ENCODE data around the gene RPTOR.
A peak's percentile ranks its signal among the peaks of the same experiment; 100 is the strongest.

The RPTOR gene

DNA sequence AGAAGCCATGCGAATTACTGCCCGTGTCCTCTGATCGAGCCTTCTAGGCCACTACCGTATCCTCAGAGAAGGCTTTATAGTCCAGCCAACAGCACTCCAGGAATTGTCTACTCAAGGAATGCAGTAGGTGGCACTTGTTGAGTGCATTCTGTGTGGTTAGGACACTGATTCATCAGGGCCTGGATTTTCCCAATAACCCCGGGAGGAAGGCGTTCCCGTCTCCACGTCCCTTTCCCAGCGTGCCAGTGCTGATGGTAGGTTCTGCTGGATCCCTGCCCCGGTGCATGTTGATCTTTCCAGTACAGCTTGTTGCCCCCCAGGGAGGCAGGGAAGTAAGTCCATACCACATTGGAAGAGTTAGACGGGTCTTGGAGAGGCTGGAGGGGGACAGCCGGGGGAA, 122.2 kb downstream of the RPTOR start:
- Histone ChIP-seq H4K20me1 (ENCODE audit: insufficient read depth, low read length) (no peaks in the 10 kb centered on the region), H3K79me2 (ENCODE audit: insufficient read depth, low read length) (no peaks in the 10 kb centered on the region), H3K9me3 (ENCODE audit: low read length) (no peaks in the 10 kb centered on the region), H3K27me3 (ENCODE audit: insufficient read depth, low read length) (no peaks in the 10 kb centered on the region), H3K4me1 (ENCODE audit: insufficient read depth, low read length, severe bottlenecking) (peaks cover 64% of the 10 kb centered on the region), H2AFZ (ENCODE audit: low read length) (no peak overlapping the region), H3F3A (ENCODE audit: insufficient read depth, low read length) (no peaks in the 10 kb centered on the region), H3K4me2 (ENCODE audit: low read length) (peak overlapping the region; percentile 44; the same call in 1 of the 2 replicates), H3K36me3 (ENCODE audit: insufficient read depth, low read length) (peaks cover 17% of the 10 kb centered on the region), H3K9ac (ENCODE audit: low read length) (no peak overlapping the region), H3K27ac (ENCODE audit: low read depth, low read length, poor library complexity, severe bottlenecking) (peak overlapping the region; percentile 56), H3K9me2 (ENCODE audit: low read depth, low read length) (no peaks in the 10 kb centered on the region), H3K4me3 (ENCODE audit: low read depth, low read length, poor library complexity, severe bottlenecking) (no peak overlapping the region)
- TF ChIP-seq EZH2 (IDR thresholded peaks at IDR 0.05; ENCODE audit: borderline replicate concordance, low read length): no peak
- TF ChIP-seq, protein P1, sequence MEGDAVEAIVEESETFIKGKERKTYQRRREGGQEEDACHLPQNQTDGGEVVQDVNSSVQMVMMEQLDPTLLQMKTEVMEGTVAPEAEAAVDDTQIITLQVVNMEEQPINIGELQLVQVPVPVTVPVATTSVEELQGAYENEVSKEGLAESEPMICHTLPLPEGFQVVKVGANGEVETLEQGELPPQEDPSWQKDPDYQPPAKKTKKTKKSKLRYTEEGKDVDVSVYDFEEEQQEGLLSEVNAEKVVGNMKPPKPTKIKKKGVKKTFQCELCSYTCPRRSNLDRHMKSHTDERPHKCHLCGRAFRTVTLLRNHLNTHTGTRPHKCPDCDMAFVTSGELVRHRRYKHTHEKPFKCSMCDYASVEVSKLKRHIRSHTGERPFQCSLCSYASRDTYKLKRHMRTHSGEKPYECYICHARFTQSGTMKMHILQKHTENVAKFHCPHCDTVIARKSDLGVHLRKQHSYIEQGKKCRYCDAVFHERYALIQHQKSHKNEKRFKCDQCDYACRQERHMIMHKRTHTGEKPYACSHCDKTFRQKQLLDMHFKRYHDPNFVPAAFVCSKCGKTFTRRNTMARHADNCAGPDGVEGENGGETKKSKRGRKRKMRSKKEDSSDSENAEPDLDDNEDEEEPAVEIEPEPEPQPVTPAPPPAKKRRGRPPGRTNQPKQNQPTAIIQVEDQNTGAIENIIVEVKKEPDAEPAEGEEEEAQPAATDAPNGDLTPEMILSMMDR (IDR thresholded peaks at IDR 0.05; ENCODE audit: low read length): no peak

DNA sequence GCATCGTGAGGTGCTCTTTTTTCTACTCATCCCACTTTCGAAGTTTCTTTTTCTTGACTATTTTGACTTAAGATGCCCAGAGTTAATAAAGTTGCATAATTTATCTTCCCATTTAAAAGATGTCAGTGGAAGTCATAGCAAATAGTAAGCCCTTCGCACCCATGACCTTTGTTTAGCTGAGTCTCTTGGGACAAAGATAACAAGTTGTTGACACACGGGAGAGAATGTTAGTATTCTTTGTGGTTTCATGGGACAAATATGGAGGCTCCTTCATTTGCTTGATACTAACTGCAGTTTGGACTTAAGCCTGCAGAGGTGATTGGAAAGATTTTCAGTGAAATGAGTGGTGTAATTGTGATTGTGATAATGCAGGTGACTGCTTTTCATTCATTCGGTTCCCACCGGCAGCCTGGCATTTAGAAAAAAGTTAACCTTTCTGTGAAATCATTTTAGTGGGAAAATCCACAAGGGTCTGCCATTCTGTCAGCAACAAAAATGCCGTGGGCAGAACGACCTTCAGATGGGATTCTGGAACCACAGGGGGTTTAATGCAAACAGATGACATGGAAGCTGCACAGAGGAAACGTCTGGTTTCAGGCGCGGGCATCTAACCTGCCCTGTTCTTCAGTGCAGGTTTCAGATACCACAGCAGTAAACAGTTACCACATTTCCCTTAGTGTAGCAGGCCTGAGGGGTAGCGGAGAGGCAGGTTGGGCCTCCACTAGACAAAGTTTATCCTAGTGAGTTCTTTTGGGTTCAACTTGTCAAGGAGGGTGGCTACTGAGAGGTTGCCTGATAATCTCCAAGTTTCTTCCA, 123.0 kb downstream of the RPTOR start:
- Histone ChIP-seq H3K9me2 (ENCODE audit: low read depth, low read length) (no peaks in the 10 kb centered on the region), H3K36me3 (ENCODE audit: insufficient read depth, low read length) (peaks cover 22% of the 10 kb centered on the region), H3K27ac (ENCODE audit: low read depth, low read length, poor library complexity, severe bottlenecking) (peak overlapping the region; percentile 56), H3K27me3 (ENCODE audit: insufficient read depth, low read length) (no peaks in the 10 kb centered on the region), H3K4me2 (ENCODE audit: low read length) (peak overlapping the region; percentile 44), H4K20me1 (ENCODE audit: insufficient read depth, low read length) (no peaks in the 10 kb centered on the region), H3K9ac (ENCODE audit: low read length) (peak overlapping the region; percentile 5; the same call in 1 of the 2 replicates), H3K9me3 (ENCODE audit: low read length) (no peaks in the 10 kb centered on the region), H3K4me3 (ENCODE audit: low read depth, low read length, poor library complexity, severe bottlenecking) (no peak overlapping the region), H3K79me2 (ENCODE audit: insufficient read depth, low read length) (no peaks in the 10 kb centered on the region), H3F3A (ENCODE audit: insufficient read depth, low read length) (no peaks in the 10 kb centered on the region), H3K4me1 (ENCODE audit: insufficient read depth, low read length, severe bottlenecking) (peaks cover 63% of the 10 kb centered on the region), H2AFZ (ENCODE audit: low read length) (no peak overlapping the region)
- TF ChIP-seq, protein P1 (IDR thresholded peaks at IDR 0.05; ENCODE audit: low read length): no peak
- TF ChIP-seq EZH2 (IDR thresholded peaks at IDR 0.05; ENCODE audit: borderline replicate concordance, low read length): no peak

DNA sequence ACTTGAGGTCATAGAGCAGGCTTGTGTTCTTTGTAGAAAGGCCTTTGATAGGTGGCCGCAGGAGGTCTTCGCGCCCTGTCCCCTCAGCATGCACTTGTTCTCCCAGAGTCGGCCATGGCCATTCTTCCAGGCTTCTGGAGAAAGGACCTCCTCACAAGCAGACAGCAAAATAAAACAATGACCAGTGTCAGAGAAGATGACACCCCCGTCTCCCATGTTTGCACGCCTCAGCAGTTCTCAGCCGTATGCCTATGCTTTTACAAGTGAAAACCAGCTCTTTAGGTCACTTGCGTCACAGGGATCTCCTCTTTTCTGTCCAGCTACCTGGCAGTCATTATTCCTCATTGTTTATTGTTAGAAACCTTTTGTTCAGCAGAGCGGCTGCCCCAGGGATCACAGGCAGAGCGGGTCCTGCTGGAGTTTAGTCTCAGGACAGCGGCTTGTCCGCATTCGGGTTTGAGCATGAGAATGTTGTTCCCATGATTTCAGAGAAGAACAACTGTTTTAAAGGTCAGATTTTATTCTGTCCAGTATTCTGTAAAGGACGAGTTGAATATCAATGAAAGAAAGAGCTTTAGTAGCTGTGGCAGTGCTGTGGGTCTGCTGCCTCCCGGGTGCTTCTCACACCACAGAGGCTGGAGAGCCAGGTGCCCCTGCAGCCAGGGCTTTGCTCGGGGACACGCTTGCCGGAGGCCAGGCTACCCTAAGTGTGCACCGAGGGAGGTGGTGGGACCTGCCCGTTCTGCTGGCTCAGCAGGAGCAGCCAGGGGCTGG, 123.9 kb downstream of the RPTOR start:
- TF ChIP-seq, protein P1 (IDR thresholded peaks at IDR 0.05; ENCODE audit: low read length): no peak
- TF ChIP-seq EZH2 (IDR thresholded peaks at IDR 0.05; ENCODE audit: borderline replicate concordance, low read length): no peak
- no peak overlapping the region for H3K4me2 ChIP-seq (ENCODE audit: low read length)
- no peak overlapping the region; the same call in 1 of the 2 replicates for H3K9ac ChIP-seq (ENCODE audit: low read length)
- no peaks in the 10 kb centered on the region for H3K9me2 ChIP-seq (ENCODE audit: low read depth, low read length)
- H3K9me3 ChIP-seq (ENCODE audit: low read length): no peaks in the 10 kb centered on the region
- no peaks in the 10 kb centered on the region for H3K79me2 ChIP-seq (ENCODE audit: insufficient read depth, low read length)
- H3K36me3 ChIP-seq (ENCODE audit: insufficient read depth, low read length): peaks cover 22% of the 10 kb centered on the region
- no peak overlapping the region for H2AFZ ChIP-seq (ENCODE audit: low read length)
- H3F3A ChIP-seq (ENCODE audit: insufficient read depth, low read length): no peaks in the 10 kb centered on the region
- no peak overlapping the region for H3K4me3 ChIP-seq (ENCODE audit: low read depth, low read length, poor library complexity, severe bottlenecking)
- H3K4me1 ChIP-seq (ENCODE audit: insufficient read depth, low read length, severe bottlenecking): peaks cover 63% of the 10 kb centered on the region
- no peaks in the 10 kb centered on the region for H4K20me1 ChIP-seq (ENCODE audit: insufficient read depth, low read length)
- peak overlapping the region; percentile 56 for H3K27ac ChIP-seq (ENCODE audit: low read depth, low read length, poor library complexity, severe bottlenecking)
- H3K27me3 ChIP-seq (ENCODE audit: insufficient read depth, low read length): no peaks in the 10 kb centered on the region

All from OCI-LY1 (cell line).